Fibroblast of lung (primary cell): ENCODE measurements around the gene KCNMA1.

Source experiments
- EZH2 ChIP-seq: IDR thresholded peaks from 2 replicates; pipeline ENCODE4 v1.5.1; 2012; ENCODE audit warnings: low read length, control low read depth, mild to moderate bottlenecking; ENCODE audit errors: missing control alignments
- TF ChIP-seq, protein P1 (sequence below), 2 donors: IDR thresholded peaks in 1 of 2; conservative IDR thresholded peaks in 1 of 2; 1 replicate in 1 of 2; 2 replicates in 1 of 2; pipeline ENCODE4 v1.5.1; 2011 to 2012; ENCODE audit warnings: low read length in 2 of 2, control low read depth in 1 of 2, inconsistent platforms in 1 of 2, low read depth in 1 of 2, mild to moderate bottlenecking in 1 of 2

DNA sequence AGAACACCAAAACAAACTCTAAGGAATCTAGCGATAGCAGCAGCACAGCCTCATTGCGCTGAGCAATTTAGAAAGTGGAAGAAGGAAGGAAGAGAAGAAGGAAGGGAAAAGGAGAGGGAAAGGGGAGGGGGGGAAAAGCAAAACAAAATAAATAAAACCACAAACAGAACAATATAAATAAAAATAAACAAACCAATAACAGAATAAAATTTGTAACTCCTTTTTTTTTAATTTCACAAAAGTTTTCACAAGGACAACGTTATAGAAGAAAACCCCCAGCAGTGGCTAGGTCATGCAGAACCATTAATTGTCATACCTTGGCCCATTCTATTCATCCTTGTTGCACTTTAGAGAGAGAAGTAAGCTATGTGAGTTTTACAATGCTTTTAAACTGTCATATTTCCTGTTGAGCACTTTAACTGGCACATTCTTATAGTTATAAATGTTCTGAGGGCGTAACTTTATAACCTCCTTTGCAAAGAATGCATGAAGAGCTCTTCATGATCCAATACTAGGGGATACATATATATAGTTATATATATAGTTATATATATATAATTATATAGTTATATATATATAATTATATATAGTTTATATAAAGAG, 752.8 kb downstream of the KCNMA1 start:
- TF ChIP-seq, protein P1, sequence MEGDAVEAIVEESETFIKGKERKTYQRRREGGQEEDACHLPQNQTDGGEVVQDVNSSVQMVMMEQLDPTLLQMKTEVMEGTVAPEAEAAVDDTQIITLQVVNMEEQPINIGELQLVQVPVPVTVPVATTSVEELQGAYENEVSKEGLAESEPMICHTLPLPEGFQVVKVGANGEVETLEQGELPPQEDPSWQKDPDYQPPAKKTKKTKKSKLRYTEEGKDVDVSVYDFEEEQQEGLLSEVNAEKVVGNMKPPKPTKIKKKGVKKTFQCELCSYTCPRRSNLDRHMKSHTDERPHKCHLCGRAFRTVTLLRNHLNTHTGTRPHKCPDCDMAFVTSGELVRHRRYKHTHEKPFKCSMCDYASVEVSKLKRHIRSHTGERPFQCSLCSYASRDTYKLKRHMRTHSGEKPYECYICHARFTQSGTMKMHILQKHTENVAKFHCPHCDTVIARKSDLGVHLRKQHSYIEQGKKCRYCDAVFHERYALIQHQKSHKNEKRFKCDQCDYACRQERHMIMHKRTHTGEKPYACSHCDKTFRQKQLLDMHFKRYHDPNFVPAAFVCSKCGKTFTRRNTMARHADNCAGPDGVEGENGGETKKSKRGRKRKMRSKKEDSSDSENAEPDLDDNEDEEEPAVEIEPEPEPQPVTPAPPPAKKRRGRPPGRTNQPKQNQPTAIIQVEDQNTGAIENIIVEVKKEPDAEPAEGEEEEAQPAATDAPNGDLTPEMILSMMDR (conservative IDR thresholded peaks at IDR 0.05 in 1 of 2, IDR thresholded peaks at IDR 0.05 in 1 of 2; ENCODE audit: low read depth in 1 of 2, low read length in 2 of 2): no peak
- no peak for TF ChIP-seq EZH2
